Adipocyte (in vitro differentiated cells): ENCODE data around the gene RHEB.
"Not testable (repeated sequence)": the region's sequence is repeated elsewhere in the genome, so short reads cannot be mapped to it uniquely, and the experiment has no call there.

Source experiments
- DNase-seq: peaks from one replicate; pipeline ENCODE4 v3.0.0-alpha.2; 2015; ENCODE audit warnings: low read depth
- H3K27me3 ChIP-seq: replicated peaks from 2 replicates; pipeline ENCODE4 v1.7.0; 2013; ENCODE audit warnings: mild to moderate bottlenecking, low read length, moderate library complexity; ENCODE audit not compliant: control insufficient read depth, insufficient read depth
- H3K36me3 ChIP-seq: 2 replicates; pipeline ENCODE4 v1.7.0; 2013; ENCODE audit warnings: low read length, mild to moderate bottlenecking, moderate library complexity; ENCODE audit not compliant: control insufficient read depth, insufficient read depth, severe bottlenecking
- H3K4me1 ChIP-seq: 2 replicates; pipeline ENCODE4 v1.7.0; 2013; ENCODE audit warnings: mild to moderate bottlenecking, low read length, moderate library complexity; ENCODE audit not compliant: control insufficient read depth, insufficient read depth
- H3K4me3 ChIP-seq: 2 replicates; pipeline ENCODE4 v1.7.0; 2013; ENCODE audit warnings: mild to moderate bottlenecking, low read length, moderate library complexity
- H3K9ac ChIP-seq: 2 replicates; pipeline ENCODE4 v1.7.0; 2013; ENCODE audit warnings: mild to moderate bottlenecking, low read length, moderate library complexity
- H3K9me3 ChIP-seq: 2 replicates; pipeline ENCODE4 v1.7.0; 2013; ENCODE audit warnings: mild to moderate bottlenecking, low read length, moderate library complexity; ENCODE audit not compliant: control insufficient read depth

RHEB gene

GRCh38 chr7:151549644-151550043, 29.9 kb upstream of the RHEB start:
- no peak overlapping the region for H3K9ac ChIP-seq
- no peaks in the 10 kb centered on the region for H3K9me3 ChIP-seq
- no peak for DNase-seq
- peaks cover 18% of the 10 kb centered on the region for H3K27me3 ChIP-seq
- H3K4me3 ChIP-seq: no peak overlapping the region
- no peaks in the 10 kb centered on the region for H3K36me3 ChIP-seq
- no peaks in the 10 kb centered on the region for H3K4me1 ChIP-seq

DNA sequence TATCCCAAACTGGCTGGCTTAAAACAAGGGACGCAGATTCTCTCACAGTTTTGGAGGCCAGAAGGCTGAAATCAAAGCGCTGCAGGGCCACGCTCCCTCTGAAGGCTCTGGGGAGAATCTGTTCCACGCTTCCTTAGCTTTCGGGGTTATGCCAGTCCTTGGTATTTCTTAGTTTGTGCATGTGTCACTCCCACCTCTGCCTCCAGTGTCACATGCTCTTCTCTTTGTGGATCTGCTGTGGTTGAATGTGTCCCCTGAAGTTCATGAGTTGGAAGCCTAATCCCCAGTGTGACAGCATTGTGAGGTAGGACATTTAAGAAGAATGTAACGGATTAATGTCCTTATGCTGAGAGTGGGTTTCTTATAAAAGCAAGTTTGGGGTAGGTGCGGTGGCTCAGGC, 29.4 kb upstream of the RHEB start:
- Histone ChIP-seq H3K4me1 (no peaks in the 10 kb centered on the region), H3K9ac (no peak overlapping the region), H3K36me3 (no peaks in the 10 kb centered on the region), H3K27me3 (peaks cover 24% of the 10 kb centered on the region), H3K9me3 (no peaks in the 10 kb centered on the region), H3K4me3 (no peak overlapping the region)
- DNase-seq: no peak

DNA sequence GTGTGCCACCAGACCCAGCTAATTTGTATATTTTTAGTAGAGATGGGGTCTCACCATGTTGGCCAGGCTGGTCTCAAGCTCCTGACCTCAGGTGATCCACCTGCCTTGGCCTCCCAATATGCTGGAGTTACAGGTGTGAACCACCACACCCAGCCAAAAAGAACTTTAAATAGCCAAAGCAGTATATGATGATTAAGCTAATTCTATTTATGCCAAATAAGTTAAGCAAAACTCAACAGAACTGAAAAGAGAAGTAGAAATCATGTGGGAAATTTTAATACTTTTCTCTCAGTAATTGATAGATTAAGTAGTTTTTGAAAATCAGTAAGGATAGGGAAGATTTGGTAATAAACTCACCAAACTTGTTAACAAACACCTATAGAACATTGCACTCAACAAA, 24.5 kb upstream of the RHEB start:
- H3K36me3 ChIP-seq: no peaks in the 10 kb centered on the region
- H3K4me1 ChIP-seq: no peaks in the 10 kb centered on the region
- H3K27me3 ChIP-seq: peaks cover 24% of the 10 kb centered on the region
- H3K9ac ChIP-seq: no peak overlapping the region
- H3K4me3 ChIP-seq: no peak overlapping the region
- H3K9me3 ChIP-seq: no peaks in the 10 kb centered on the region
- no peak for DNase-seq

DNA sequence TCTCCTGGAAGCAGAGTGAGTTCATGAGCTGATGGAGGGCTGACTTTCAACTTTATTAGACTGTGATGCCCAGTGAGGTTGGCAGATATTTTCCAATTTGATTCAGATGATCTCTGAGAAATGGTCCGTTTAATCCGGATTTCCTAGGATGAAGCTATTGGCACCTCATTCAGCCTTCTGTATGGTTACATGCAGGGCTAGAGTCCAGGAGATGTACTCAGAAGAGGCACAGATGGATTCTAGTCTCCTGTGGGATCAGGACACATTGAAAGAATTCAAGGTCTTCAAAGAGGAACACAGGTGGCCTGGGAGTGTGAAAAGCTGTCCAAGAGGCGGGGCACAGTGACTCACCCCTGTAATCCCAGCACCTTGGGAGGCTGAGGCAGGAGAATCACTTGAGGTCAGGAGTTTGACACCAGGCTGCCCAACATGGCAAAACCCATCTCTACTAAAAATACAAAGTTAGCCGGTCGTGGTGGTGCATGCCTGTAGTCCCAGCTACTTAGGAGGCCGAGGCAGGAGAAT, 23.0 kb upstream of the RHEB start:
- Histone ChIP-seq H3K9ac (no peak overlapping the region), H3K27me3 (peaks cover 24% of the 10 kb centered on the region), H3K4me3 (no peak overlapping the region), H3K36me3 (no peaks in the 10 kb centered on the region), H3K4me1 (peaks cover 15% of the 10 kb centered on the region), H3K9me3 (no peaks in the 10 kb centered on the region)
- DNase-seq: no peak

DNA sequence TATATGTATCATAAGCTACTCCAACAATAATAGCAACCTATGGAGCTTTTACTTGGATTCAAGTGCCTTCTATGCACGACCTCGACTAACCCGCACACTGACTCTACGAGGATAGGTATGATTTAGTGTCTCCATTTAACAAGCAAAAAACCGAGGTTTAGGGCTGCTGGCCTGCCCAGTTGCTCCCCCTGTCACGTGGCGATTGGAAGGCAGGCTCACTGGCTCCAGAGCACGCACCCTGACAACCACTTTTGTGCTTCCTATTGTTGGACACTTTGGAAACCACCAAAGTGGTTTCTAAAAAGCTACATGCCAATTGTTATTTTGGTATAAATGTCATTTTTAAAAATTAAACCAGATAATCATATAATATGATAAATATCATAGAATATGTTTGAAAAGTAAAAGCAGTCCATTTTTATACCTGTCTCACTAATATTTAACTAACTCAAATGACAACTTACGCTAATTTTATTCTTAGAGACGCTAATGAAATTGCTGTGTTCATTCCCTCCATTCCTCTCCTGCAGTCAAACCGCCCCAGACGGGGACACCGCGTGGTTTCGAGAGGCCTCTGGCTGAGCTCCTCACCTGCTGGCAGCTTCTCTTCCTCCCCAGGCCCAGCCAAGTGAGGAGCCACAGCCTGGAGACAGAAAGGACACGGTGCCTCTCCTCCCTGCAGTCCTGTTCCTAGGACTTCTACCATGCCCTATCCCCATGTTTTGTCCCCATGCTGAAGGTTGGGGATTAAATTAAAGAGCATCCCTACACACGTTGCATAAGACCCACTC, 22.2 kb upstream of the RHEB start:
- no peak for DNase-seq
- no peak overlapping the region for H3K4me3 ChIP-seq
- H3K4me1 ChIP-seq: peaks cover 16% of the 10 kb centered on the region

GRCh38 chr7:151540146-151540545, 20.5 kb upstream of the RHEB start:
- Histone ChIP-seq H3K4me1 (peaks cover 16% of the 10 kb centered on the region), H3K9me3 (no peaks in the 10 kb centered on the region), H3K9ac (no peak overlapping the region), H3K36me3 (no peaks in the 10 kb centered on the region), H3K4me3 (no peak overlapping the region), H3K27me3 (peaks cover 10% of the 10 kb centered on the region)
- DNase-seq: no peak

More for the DNA sequence above, 22.2 kb upstream of the RHEB start:
- no peak overlapping the region for H3K9ac ChIP-seq
- no peaks in the 10 kb centered on the region for H3K9me3 ChIP-seq
- no peaks in the 10 kb centered on the region for H3K36me3 ChIP-seq
- peaks cover 24% of the 10 kb centered on the region for H3K27me3 ChIP-seq

- Histone ChIP-seq H3K36me3 (no peaks in the 10 kb centered on the region), H3K27me3 (peaks cover under 1% of the 10 kb centered on the region), H3K9me3 (no peaks in the 10 kb centered on the region), H3K4me3 (no peak overlapping the region), H3K9ac (no peak overlapping the region), H3K4me1 (peaks cover 16% of the 10 kb centered on the region)
- peak; percentile 29 for DNase-seq
Measured at GRCh38 chr7:151539088-151539671, 19.5 kb upstream of the RHEB start.

DNA sequence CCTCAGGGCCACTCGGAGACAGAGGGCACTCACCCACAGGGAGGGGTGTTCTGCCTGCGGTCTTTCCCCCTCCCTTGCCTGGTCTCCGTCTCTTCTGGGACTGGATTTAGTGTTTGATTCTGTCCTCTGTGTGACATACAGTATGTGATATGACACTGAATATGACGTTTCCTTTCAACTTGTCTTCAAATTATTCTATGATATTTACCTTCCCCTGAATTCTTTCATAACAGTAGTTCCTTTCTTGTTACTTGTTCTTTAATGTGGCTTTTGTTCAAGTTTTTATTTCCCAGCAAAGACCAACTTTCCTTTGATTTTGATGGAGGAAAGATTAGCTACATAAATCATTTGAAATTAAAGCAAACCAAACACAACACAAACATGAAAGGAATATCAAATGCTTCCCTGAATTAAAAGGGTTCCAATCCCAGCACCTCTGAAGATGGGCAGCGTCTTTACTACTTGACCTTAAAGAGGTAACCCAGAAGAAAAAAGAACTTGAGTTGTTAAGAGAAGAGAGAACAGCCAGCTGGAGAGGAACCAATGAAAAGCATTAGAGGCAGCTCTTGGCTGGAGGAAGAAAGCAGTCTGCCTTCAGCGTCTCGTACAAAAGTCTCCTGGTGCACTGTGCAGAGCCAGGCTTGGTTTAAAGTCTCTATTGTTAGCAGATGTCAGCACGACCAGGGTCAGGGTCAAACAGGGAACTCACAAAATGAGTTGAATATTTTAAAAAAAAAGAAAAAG, 18.3 kb upstream of the RHEB start:
- peak; percentile 71 for DNase-seq
- Histone ChIP-seq H3K4me3 (no peak overlapping the region), H3K27me3 (no peaks in the 10 kb centered on the region), H3K36me3 (no peaks in the 10 kb centered on the region), H3K4me1 (peaks cover 16% of the 10 kb centered on the region), H3K9me3 (no peaks in the 10 kb centered on the region), H3K9ac (no peak overlapping the region)

DNA sequence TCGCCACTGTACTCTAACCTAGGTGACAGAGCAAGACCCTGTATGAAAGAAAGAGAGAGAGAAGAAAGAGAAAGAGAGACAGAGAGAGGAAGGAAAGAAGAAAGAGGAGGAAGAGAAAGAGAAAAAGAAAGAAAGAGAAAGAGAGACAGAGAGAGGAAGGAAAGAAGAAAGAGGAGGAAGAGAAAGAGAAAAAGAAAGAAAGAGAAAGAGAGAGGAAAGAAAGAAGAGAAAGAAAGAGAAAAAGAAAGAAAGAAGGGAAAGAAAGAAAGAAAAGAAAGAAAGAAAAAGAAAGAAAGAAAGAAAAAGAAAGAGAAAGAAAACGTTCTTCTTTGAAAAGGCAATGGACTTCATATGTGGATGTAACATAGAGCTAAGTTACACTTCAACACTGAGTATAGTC, 16.5 kb upstream of the RHEB start:
- H3K9ac ChIP-seq, H3K4me3 ChIP-seq, H3K9me3 ChIP-seq, DNase-seq, H3K27me3 ChIP-seq, H3K36me3 ChIP-seq: not testable (repeated sequence)
- H3K4me1 ChIP-seq: peaks cover 16% of the 10 kb centered on the region

- Histone ChIP-seq H3K27me3 (no peaks in the 10 kb centered on the region), H3K36me3 (no peaks in the 10 kb centered on the region), H3K9ac (no peak overlapping the region), H3K9me3 (peaks cover 19% of the 10 kb centered on the region), H3K4me3 (no peak overlapping the region), H3K4me1 (no peaks in the 10 kb centered on the region)
- DNase-seq: no peak
Measured at GRCh38 chr7:151529842-151530241, 10.1 kb upstream of the RHEB start.

DNA sequence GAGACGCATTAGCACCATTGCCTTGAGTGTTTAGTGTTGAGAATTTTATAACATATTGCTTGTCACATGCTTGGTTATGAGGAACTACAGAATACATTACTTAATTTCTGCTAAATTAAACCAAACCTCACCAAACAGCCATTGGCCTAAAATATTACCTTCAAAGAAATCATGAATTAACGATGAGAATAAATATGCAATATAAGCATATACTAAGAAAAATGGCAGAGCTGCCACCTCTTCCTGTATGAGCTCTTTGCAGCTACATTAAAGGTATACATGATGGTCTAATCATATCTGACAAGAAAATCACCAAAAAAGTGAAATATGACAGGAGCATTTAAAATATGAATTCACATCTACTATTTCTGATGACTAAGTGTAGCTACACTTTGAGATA, 5.2 kb upstream of the RHEB start:
- H3K36me3 ChIP-seq: no peaks in the 10 kb centered on the region
- DNase-seq: no peak
- no peaks in the 10 kb centered on the region for H3K27me3 ChIP-seq
- peaks cover 8% of the 10 kb centered on the region for H3K4me1 ChIP-seq
- no peak overlapping the region for H3K9ac ChIP-seq
- peaks cover 8% of the 10 kb centered on the region for H3K9me3 ChIP-seq
- no peak overlapping the region for H3K4me3 ChIP-seq
